Measurements from ENCODE around the gene CYGB. TPM values are rescaled to one million over a fixed set of nuclear protein-coding genes. Genes with fewer than 3 reads are reported as not detected.

Gene CYGB
- total and polyA plus RNA-seq, 9 of the 15 experiments (the other 6 are each of a cell fraction or from before 2014, with no cell fraction given): 0.08 to 0.95 (median 0.18) TPM; not detected in 5

- TF ChIP-seq, protein P1, sequence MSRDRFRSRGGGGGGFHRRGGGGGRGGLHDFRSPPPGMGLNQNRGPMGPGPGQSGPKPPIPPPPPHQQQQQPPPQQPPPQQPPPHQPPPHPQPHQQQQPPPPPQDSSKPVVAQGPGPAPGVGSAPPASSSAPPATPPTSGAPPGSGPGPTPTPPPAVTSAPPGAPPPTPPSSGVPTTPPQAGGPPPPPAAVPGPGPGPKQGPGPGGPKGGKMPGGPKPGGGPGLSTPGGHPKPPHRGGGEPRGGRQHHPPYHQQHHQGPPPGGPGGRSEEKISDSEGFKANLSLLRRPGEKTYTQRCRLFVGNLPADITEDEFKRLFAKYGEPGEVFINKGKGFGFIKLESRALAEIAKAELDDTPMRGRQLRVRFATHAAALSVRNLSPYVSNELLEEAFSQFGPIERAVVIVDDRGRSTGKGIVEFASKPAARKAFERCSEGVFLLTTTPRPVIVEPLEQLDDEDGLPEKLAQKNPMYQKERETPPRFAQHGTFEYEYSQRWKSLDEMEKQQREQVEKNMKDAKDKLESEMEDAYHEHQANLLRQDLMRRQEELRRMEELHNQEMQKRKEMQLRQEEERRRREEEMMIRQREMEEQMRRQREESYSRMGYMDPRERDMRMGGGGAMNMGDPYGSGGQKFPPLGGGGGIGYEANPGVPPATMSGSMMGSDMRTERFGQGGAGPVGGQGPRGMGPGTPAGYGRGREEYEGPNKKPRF (IDR thresholded peaks at IDR 0.05; ENCODE audit: low read depth, low read length): no peak
- TF ChIP-seq NFRKB (IDR thresholded peaks at IDR 0.05; ENCODE audit: low read depth) (peak; percentile 72; the same call in 1 of the 2 replicates), FOXJ2 (tag; IDR thresholded peaks at IDR 0.05) (peak; percentile 52), CTCFL (IDR thresholded peaks at IDR 0.05; ENCODE audit: borderline replicate concordance, insufficient read depth, low read depth, low read length, poor library complexity, severe bottlenecking) (peak; percentile 52), MECOM (CRISPR knock-in tag; IDR thresholded peaks at IDR 0.05) (0 out of 2 replicates have a peak, but pooled peaks have one; percentile 25), ZNF133 (CRISPR knock-in tag; IDR thresholded peaks at IDR 0.05) (no peak), EP400 (IDR thresholded peaks at IDR 0.05) (peak; percentile 33), RNF219 (CRISPR knock-in tag; IDR thresholded peaks at IDR 0.05) (no peak), MTA1 (IDR thresholded peaks at IDR 0.05; ENCODE audit: borderline replicate concordance) (peak; percentile 44; the same call in 1 of the 2 replicates), KLF16 (IDR thresholded peaks at IDR 0.05) (0 out of 2 replicates have a peak, but pooled peaks have one; percentile 24)
- TF ChIP-seq, protein P2, sequence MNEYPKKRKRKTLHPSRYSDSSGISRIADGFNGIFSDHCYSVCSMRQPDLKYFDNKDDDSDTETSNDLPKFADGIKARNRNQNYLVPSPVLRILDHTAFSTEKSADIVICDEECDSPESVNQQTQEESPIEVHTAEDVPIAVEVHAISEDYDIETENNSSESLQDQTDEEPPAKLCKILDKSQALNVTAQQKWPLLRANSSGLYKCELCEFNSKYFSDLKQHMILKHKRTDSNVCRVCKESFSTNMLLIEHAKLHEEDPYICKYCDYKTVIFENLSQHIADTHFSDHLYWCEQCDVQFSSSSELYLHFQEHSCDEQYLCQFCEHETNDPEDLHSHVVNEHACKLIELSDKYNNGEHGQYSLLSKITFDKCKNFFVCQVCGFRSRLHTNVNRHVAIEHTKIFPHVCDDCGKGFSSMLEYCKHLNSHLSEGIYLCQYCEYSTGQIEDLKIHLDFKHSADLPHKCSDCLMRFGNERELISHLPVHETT (CRISPR knock-in tag; conservative IDR thresholded peaks at IDR 0.05 in 1 of 2, IDR thresholded peaks at IDR 0.05 in 1 of 2): peak in 1 of 2 experiments; percentile 32; a peak in 1 of 4 replicates
These were observed 8.8 kb downstream of the CYGB start (continued) for GRCh38 chr17:76528528-76529223.

All from K562 (cell line).